CD4-positive, alpha-beta T cell (primary cell): ENCODE measurements around the gene PI4K2B. TPM values are rescaled to one million over a fixed set of nuclear protein-coding genes. Genes with fewer than 3 reads are reported as not detected.
"Not testable (repeated sequence)": the region's sequence is repeated elsewhere in the genome, so short reads cannot be mapped to it uniquely, and the experiment has no call there.

Experiments
- ATAC-seq: fragments of 200-7000 bp; cut with Tn5 transposase; one replicate; pipeline ENCODE4 v1.10.0; 2022; ENCODE audit warnings: mild to moderate bottlenecking; ENCODE audit not compliant: poor library complexity
- CTCF ChIA-PET: fragments of 350-600 bp; sonication (Branson Sonifier 250); formaldehyde crosslinking; loops from one replicate; lab custom pipeline; 2021; ENCODE audit warnings: antibody characterized with exemption, inconsistent platforms; lab: Charles Lee
- POLR2A ChIA-PET: fragments of 350-600 bp; sonication (Branson Sonifier 250); formaldehyde crosslinking; loops from one replicate; lab custom pipeline; 2021; ENCODE audit warnings: antibody characterized with exemption, inconsistent platforms; lab: Charles Lee
- DNase-seq, 14 experiments: peaks; one replicate each; pipeline ENCODE4 v3.0.0-alpha.2; 2013 to 2020; ENCODE audit warnings: mixed read lengths in 2 of 14
- H3K27ac ChIP-seq, 2 donors: one replicate each; pipeline versions ENCODE4 v1.5.1 to v1.7.0; 2013; ENCODE audit warnings: low read length in 2 of 2, low read depth in 1 of 2, mild to moderate bottlenecking in 1 of 2
- H3K27me3 ChIP-seq, 2 experiments: 1 replicate in 1 of 2; 2 replicates in 1 of 2; pipeline versions ENCODE4 v1.6.1 to v1.7.0; 2013; ENCODE audit warnings: low read length in 2 of 2, control low read depth in 1 of 2, mild to moderate bottlenecking in 1 of 2, moderate library complexity in 1 of 2; ENCODE audit not compliant: insufficient read depth in 2 of 2, control insufficient read depth in 1 of 2
- H3K36me3 ChIP-seq: one replicate; pipeline ENCODE4 v1.6.1; 2013; ENCODE audit warnings: low read length, control low read depth; ENCODE audit not compliant: insufficient read depth
- H3K4me1 ChIP-seq: one replicate; pipeline ENCODE4 v1.6.1; 2013; ENCODE audit warnings: low read length, control low read depth; ENCODE audit not compliant: insufficient read depth
- H3K4me3 ChIP-seq: one replicate; pipeline ENCODE4 v1.5.1; 2013; ENCODE audit warnings: mild to moderate bottlenecking, low read length, moderate library complexity
- H3K9me3 ChIP-seq, 2 experiments: 1 replicate in 1 of 2; 2 replicates in 1 of 2; pipeline versions ENCODE4 v1.6.1 to v1.7.0; 2013; ENCODE audit warnings: low read length in 2 of 2, mild to moderate bottlenecking in 2 of 2, control low read depth in 1 of 2, moderate library complexity in 1 of 2; ENCODE audit not compliant: control insufficient read depth in 1 of 2, insufficient read depth in 1 of 2
- H3K27ac Mint-ChIP-seq: one replicate; pipeline ENCODE4 v1.8.0; 2020; ENCODE audit warnings: mixed read lengths
- H3K27me3 Mint-ChIP-seq: one replicate; pipeline ENCODE4 v1.8.0; 2021; ENCODE audit warnings: mixed read lengths
- H3K36me3 Mint-ChIP-seq: one replicate; pipeline ENCODE4 v1.8.0; 2021; ENCODE audit warnings: low read depth, mixed read lengths
- H3K4me1 Mint-ChIP-seq: one replicate; pipeline ENCODE4 v1.8.0; 2021; ENCODE audit warnings: low read depth, mixed read lengths
- H3K4me3 Mint-ChIP-seq: one replicate; pipeline ENCODE4 v1.8.0; 2020; ENCODE audit warnings: mild to moderate bottlenecking, mixed read lengths
- H3K9me3 Mint-ChIP-seq: one replicate; pipeline ENCODE4 v1.8.0; 2020; ENCODE audit warnings: mixed read lengths
- CTCF ChIP-seq: fragments of 200-600 bp; IDR thresholded peaks from one replicate; pipeline ENCODE4 v1.8.0; 2022; ENCODE audit warnings: antibody characterized with exemption, mild to moderate bottlenecking
- intact Hi-C, 2 experiments: fragments of 100-400 bp; cut with DNase I in 1 of 2; cut with micrococcal nuclease in 1 of 2; formaldehyde crosslinking; loops; one replicate each; pipeline versions ENCODE4 v1.15.1 to v1.9.0; 2023 to 2025; cut with DNase I, micrococcal nuclease
- total RNA-seq, 174 experiments: library from RNA in 2 of 174; stranded (reverse) in 2 of 174; gene quantifications; one replicate each; pipeline ENCODE4 v1.2.3 and lab custom pipeline; 2021 to 2026

Gene PI4K2B
- total RNA-seq, 2 experiments from 2014 or later: 7.0 to 7.2 TPM

GRCh38 chr4:25235401-25235800 is 1.6 kb downstream of the PI4K2B start:
- POLR2A ChIA-PET: interaction anchor here (0.6 to 5.9 kb wide), 5 partner anchors 12 to 141 kb away, joined by 3 to 80 read pairs (median 9); partner anchors contain the start of genes ANAPC4, SEPSECS and ZCCHC4
- Histone ChIP-seq H3K9me3 (peaks cover 0 to 5% of the 10 kb centered on the region in 2 experiments), H3K36me3 (no peaks in the 10 kb centered on the region), H3K4me1 (peaks cover 36% of the 10 kb centered on the region), H3K27ac (peak overlapping the region; percentile 71 to 88), H3K27me3 (no peaks in the 10 kb centered on the region), H3K4me3 (peak overlapping the region; percentile 86)
- Mint-ChIP-seq H3K36me3 (peaks cover 30% of the 10 kb centered on the region), H3K9me3 (no peaks in the 10 kb centered on the region), H3K27ac (peak overlapping the region; percentile 91), H3K27me3 (no peaks in the 10 kb centered on the region), H3K4me3 (peak overlapping the region; percentile 87), H3K4me1 (peaks cover 48% of the 10 kb centered on the region)
- no peak for TF ChIP-seq CTCF
- CTCF ChIA-PET: interaction anchor here (5.5 kb wide), 1 partner anchor 77 kb away, joined by 71 read pairs; the partner anchor contains the start of gene ZCCHC4
- ATAC-seq (no peak), DNase-seq (peak in 2 of 14 experiments; percentile 18 to 27)
- intact Hi-C loops: loop anchor here (2.0 to 10.0 kb wide), 5 partner anchors 17 to 1639 kb away; partner anchors contain the start of gene ANAPC4 (in 1 of the 2)

DNA sequence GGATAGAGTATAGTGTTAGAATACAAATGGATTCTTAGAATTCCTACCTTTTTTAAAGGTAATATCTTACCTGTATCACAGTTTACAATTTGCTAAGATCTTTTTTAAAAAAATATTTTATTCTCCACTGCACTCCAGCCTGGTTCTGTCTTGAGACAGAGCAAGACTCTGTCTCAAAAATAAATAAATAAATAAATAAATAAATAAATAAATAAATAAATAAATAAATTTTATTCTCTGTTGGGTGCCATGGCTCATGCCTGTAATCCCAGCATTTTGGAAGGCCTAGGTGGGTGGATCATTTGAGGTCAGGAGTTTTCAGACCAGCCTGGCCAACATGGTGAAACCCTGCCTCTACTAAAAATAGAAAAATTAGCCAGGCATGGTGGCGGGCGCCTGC is 2.2 kb downstream of the PI4K2B start:
- Histone ChIP-seq H3K27ac (peak overlapping the region in 1 of 2 donors; percentile 71), H3K4me1 (peaks cover 39% of the 10 kb centered on the region)
- H3K9me3 ChIP-seq, DNase-seq, H3K36me3 ChIP-seq, H3K27me3 ChIP-seq, H3K4me3 ChIP-seq, ATAC-seq, H3K27me3 Mint-ChIP-seq, H3K9me3 Mint-ChIP-seq: not testable (repeated sequence)
- ChIA-PET POLR2A (interaction anchor here (0.6 to 5.9 kb wide), 5 partner anchors 13 to 77 kb away, joined by 3 to 80 read pairs (median 9); partner anchors contain the start of genes SEPSECS and ZCCHC4), CTCF (interaction anchor here (5.5 kb wide), 1 partner anchor 76 kb away, joined by 71 read pairs; the partner anchor contains the start of gene ZCCHC4)
- Mint-ChIP-seq H3K4me1 (peaks cover 54% of the 10 kb centered on the region), H3K4me3 (peak overlapping the region; percentile 87), H3K36me3 (peaks cover 32% of the 10 kb centered on the region), H3K27ac (peak overlapping the region; percentile 91)
- intact Hi-C loops: loop anchor here in 1 of 2 experiments (10.0 kb wide), 1 partner anchor 1639 kb away; no protein-coding TSS in a partner anchor

- Mint-ChIP-seq H3K9me3 (no peaks in the 10 kb centered on the region), H3K4me3 (peak overlapping the region; percentile 72), H3K36me3 (peaks cover 30% of the 10 kb centered on the region), H3K4me1 (peaks cover 59% of the 10 kb centered on the region), H3K27me3 (no peaks in the 10 kb centered on the region), H3K27ac (peak overlapping the region; percentile 60)
- Histone ChIP-seq H3K9me3 (peaks cover 0 to 5% of the 10 kb centered on the region in 2 experiments), H3K36me3 (no peaks in the 10 kb centered on the region), H3K27ac (no peak overlapping the region), H3K4me3 (no peak overlapping the region), H3K4me1 (peaks cover 39% of the 10 kb centered on the region), H3K27me3 (no peaks in the 10 kb centered on the region)
- ChIA-PET POLR2A (interaction anchor here (5.5 to 5.9 kb wide), 2 partner anchors 76 kb away, joined by 73 to 80 read pairs; partner anchors contain the start of genes SEPSECS and ZCCHC4), CTCF (interaction anchor here (5.5 kb wide), 1 partner anchor 75 kb away, joined by 71 read pairs; the partner anchor contains the start of gene ZCCHC4)
- no peak for DNase-seq
- intact Hi-C loops: loop anchor here in 1 of 2 experiments (10.0 kb wide), 1 partner anchor 1638 kb away; no protein-coding TSS in a partner anchor
- no peak for TF ChIP-seq CTCF
- ATAC-seq: no peak
Observed at GRCh38 chr4:25236971-25237370, 3.1 kb downstream of the PI4K2B start.
